Fibroblast of gingiva (primary cell): ENCODE measurements around the gene WWOX.
A peak's percentile ranks its signal among the peaks of the same experiment; 100 is the strongest.

Experiments
- DNase-seq: peaks from one replicate; pipeline ENCODE4 v3.0.0-alpha.2; 2011; ENCODE audit warnings: low read depth

The WWOX gene

GRCh38 chr16:78225919-78226318 is 126.5 kb downstream of the WWOX start:
- DNase-seq, result no peak

- no peak for DNase-seq
Measured at GRCh38 chr16:78227855-78228254, 128.4 kb downstream of the WWOX start.

GRCh38 chr16:78228704-78229103 is 129.2 kb downstream of the WWOX start:
- DNase-seq, result no peak

- no peak for DNase-seq
Measured at GRCh38 chr16:78230832-78231231, 131.4 kb downstream of the WWOX start.

- DNase-seq, result peak; percentile 51
Measured at GRCh38 chr16:78235168-78235800, 135.8 kb downstream of the WWOX start.

- no peak for DNase-seq
Measured at GRCh38 chr16:78235876-78236275, 136.4 kb downstream of the WWOX start.

- DNase-seq, result no peak
Measured at GRCh38 chr16:78237841-78238240, 138.4 kb downstream of the WWOX start.

- no peak for DNase-seq
Measured at GRCh38 chr16:78240459-78241222, 141.2 kb downstream of the WWOX start.

GRCh38 chr16:78242239-78242630 is 142.8 kb downstream of the WWOX start:
- no peak for DNase-seq

GRCh38 chr16:78244131-78244895 is 144.9 kb downstream of the WWOX start:
- no peak for DNase-seq

- DNase-seq, result no peak
Measured at GRCh38 chr16:78246559-78246958, 147.1 kb downstream of the WWOX start.

- no peak for DNase-seq
Measured at GRCh38 chr16:78249056-78249455, 149.6 kb downstream of the WWOX start.

GRCh38 chr16:78249832-78250231 is 150.4 kb downstream of the WWOX start:
- no peak for DNase-seq

GRCh38 chr16:78251115-78251514 is 151.7 kb downstream of the WWOX start:
- no peak for DNase-seq

- no peak for DNase-seq
Measured at GRCh38 chr16:78252757-78253156, 153.3 kb downstream of the WWOX start.

GRCh38 chr16:78254841-78255240 is 155.4 kb downstream of the WWOX start:
- no peak for DNase-seq

GRCh38 chr16:78256686-78257375 is 157.4 kb downstream of the WWOX start:
- no peak for DNase-seq

GRCh38 chr16:78257376-78257728 is 157.9 kb downstream of the WWOX start:
- no peak for DNase-seq

GRCh38 chr16:78258375-78259065 is 159.1 kb downstream of the WWOX start:
- DNase-seq, result no peak

- DNase-seq, result no peak
Measured at GRCh38 chr16:78259873-78260272, 160.4 kb downstream of the WWOX start.

- no peak for DNase-seq
Measured at GRCh38 chr16:78264642-78265041, 165.2 kb downstream of the WWOX start.

- no peak for DNase-seq
Measured at GRCh38 chr16:78269256-78269655, 169.8 kb downstream of the WWOX start.
